ENCODE data around the gene SMC1A.
"Not testable (repeated sequence)": the region's sequence is repeated elsewhere in the genome, so short reads cannot be mapped to it uniquely, and the experiment has no call there.

Gene SMC1A

GRCh38 chrX:53421772-53422085 is 725 bp downstream of the SMC1A start:
- DNase-seq, result no peak

GRCh38 chrX:53421125-53421524 is 1.3 kb downstream of the SMC1A start:
- no peak for DNase-seq

GRCh38 chrX:53420351-53420750 is 2.1 kb downstream of the SMC1A start:
- not testable (repeated sequence) for DNase-seq

- DNase-seq, result no peak
Measured at GRCh38 chrX:53412446-53412845, 10.0 kb downstream of the SMC1A start.

- DNase-seq, result no peak
Measured at GRCh38 chrX:53403535-53403934, 18.9 kb downstream of the SMC1A start.

GRCh38 chrX:53398216-53398615 is 24.2 kb downstream of the SMC1A start:
- no peak for DNase-seq

GRCh38 chrX:53395605-53396298 is 26.7 kb downstream of the SMC1A start:
- no peak for DNase-seq

- no peak for DNase-seq
Measured at GRCh38 chrX:53383376-53384076, 38.9 kb downstream of the SMC1A start.

GRCh38 chrX:53379747-53380146 is 42.7 kb downstream of the SMC1A start:
- no peak for DNase-seq

- no peak for DNase-seq
Measured at GRCh38 chrX:53379008-53379710, 43.3 kb downstream of the SMC1A start.

- no peak for DNase-seq
Measured at GRCh38 chrX:53377464-53377863, 45.0 kb downstream of the SMC1A start.

GRCh38 chrX:53376888-53377287 is 45.6 kb downstream of the SMC1A start:
- no peak for DNase-seq

GRCh38 chrX:53374923-53375322 is 47.5 kb downstream of the SMC1A start:
- no peak for DNase-seq

GRCh38 chrX:53374222-53374820 is 48.1 kb downstream of the SMC1A start:
- no peak for DNase-seq

- DNase-seq, result no peak
Measured at GRCh38 chrX:53373307-53373706, 49.1 kb downstream of the SMC1A start.

GRCh38 chrX:53366454-53366853 is 56.0 kb downstream of the SMC1A start:
- not testable (repeated sequence) for DNase-seq

- DNase-seq, result no peak
Measured at GRCh38 chrX:53362449-53362848, 60.0 kb downstream of the SMC1A start.

- no peak for DNase-seq
Measured at GRCh38 chrX:53357799-53358530, 64.5 kb downstream of the SMC1A start.

GRCh38 chrX:53356186-53356585 is 66.3 kb downstream of the SMC1A start:
- no peak for DNase-seq

GRCh38 chrX:53354669-53355068 is 67.8 kb downstream of the SMC1A start:
- DNase-seq, result no peak

- DNase-seq, result no peak
Measured at GRCh38 chrX:53347948-53348347, 74.5 kb downstream of the SMC1A start.

- no peak for DNase-seq
Measured at GRCh38 chrX:53340852-53341645, 81.4 kb downstream of the SMC1A start.

All from cortex of kidney (tissue), 1 donor.